Spleen (tissue), 11 donors: ENCODE measurements around the gene HEG1. TPM values are rescaled to one million over a fixed set of nuclear protein-coding genes. Genes with fewer than 3 reads are reported as not detected.

Source experiments
- DNase-seq: peaks from one replicate; pipeline ENCODE4 v3.0.0-alpha.2; 2020
- H3K27ac ChIP-seq, 8 donors: fragments of 200-600 bp; sonication (generic) in 7 of 8; 1 replicate in 4 of 8; 2 replicates in 4 of 8; pipeline versions ENCODE4 v1.5.0 to v1.8.0; 2016 to 2021; ENCODE audit warnings: inconsistent platforms in 4 of 8, mild to moderate bottlenecking in 4 of 8, moderate library complexity in 1 of 8
- H3K27me3 ChIP-seq, 7 donors: fragments of 200-600 bp; sonication (generic) in 6 of 7; replicated peaks in 1 of 7; 1 replicate in 4 of 7; 2 replicates in 3 of 7; pipeline versions ENCODE4 v1.5.0 to v1.8.0; 2016 to 2021; ENCODE audit warnings: inconsistent platforms in 3 of 7, mild to moderate bottlenecking in 1 of 7
- H3K36me3 ChIP-seq, 6 donors: fragments of 200-600 bp; sonication (generic) in 5 of 6; 1 replicate in 4 of 6; 2 replicates in 2 of 6; pipeline versions ENCODE4 v1.5.0 to v1.8.0; 2016 to 2021; ENCODE audit warnings: inconsistent platforms in 2 of 6
- H3K4me1 ChIP-seq, 6 donors: fragments of 200-600 bp; sonication (generic) in 5 of 6; 1 replicate in 3 of 6; 2 replicates in 3 of 6; pipeline versions ENCODE4 v1.5.0 to v1.8.0; 2016 to 2021; ENCODE audit warnings: inconsistent platforms in 3 of 6
- H3K4me3 ChIP-seq, 8 donors: fragments of 200-600 bp; sonication (generic) in 7 of 8; 1 replicate in 4 of 8; 2 replicates in 4 of 8; pipeline versions ENCODE4 v1.5.0 to v1.8.0; 2016 to 2021; ENCODE audit warnings: inconsistent platforms in 4 of 8, mild to moderate bottlenecking in 4 of 8, moderate library complexity in 2 of 8
- H3K9me3 ChIP-seq, 8 donors: fragments of 200-600 bp; sonication (generic) in 7 of 8; 1 replicate in 4 of 8; 2 replicates in 4 of 8; pipeline versions ENCODE4 v1.5.0 to v1.8.0; 2016 to 2021; ENCODE audit warnings: inconsistent platforms in 4 of 8
- CTCF ChIP-seq, 11 experiments: fragments of 200-600 bp in 7 of 11; fragments of 450-650 bp in 4 of 11; sonication (generic) in 4 of 11; IDR thresholded peaks in 8 of 11; conservative IDR thresholded peaks in 3 of 11; 1 replicate in 7 of 11; 2 replicates in 4 of 11; pipeline versions ENCODE4 v1.4.0 to v1.8.0; 2016 to 2021; ENCODE audit warnings: antibody characterized with exemption in 11 of 11, inconsistent platforms in 4 of 11, mild to moderate bottlenecking in 1 of 11
- POLR2A ChIP-seq, 3 donors: fragments of 450-650 bp; IDR thresholded peaks; one replicate each; pipeline ENCODE4 v1.5.1; 2017; ENCODE audit warnings: antibody characterized with exemption in 3 of 3, mild to moderate bottlenecking in 1 of 3
- POLR2AphosphoS5 ChIP-seq, 3 donors: sonication (generic); formaldehyde crosslinking; IDR thresholded peaks; one replicate each; pipeline ENCODE4 v1.5.1; 2017; ENCODE audit warnings: antibody characterized with exemption in 3 of 3
- WGBS, 5 donors: extraction: QIAGEN DNeasy Blood & Tissue Kit in 3 of 5; methylation state at CpG; one replicate each; pipeline versions ENCODE4 v1.1.5 to v1.1.7; 2013 to 2018; 5-methylcytosine and 5-hydroxymethylcytosine counted together
- intact Hi-C: fragments of 100-400 bp; cut with DNase I; formaldehyde crosslinking; loops from one replicate; pipeline ENCODE4 v1.15.0; 2023; ENCODE audit warnings: low total_unique reads
- polyA plus RNA-seq, 3 donors: library from polyadenylated mRNA; stranded (reverse); fragments of 200-250 nt; gene quantifications; one replicate each; pipeline ENCODE4 v1.2.1, GENCODE V29; 2013
- total RNA-seq, 7 donors: library from RNA; depleted of rRNA in 3 of 7; stranded (reverse); fragments of >200 nt in 3 of 7; fragmentation: NEBNext Ultra II Directional in 4 of 7; extraction: Animal tissue kit (Norgen Biotek cat#: 25700) in 4 of 7; gene quantifications; one replicate each; pipeline versions ENCODE4 v1.1.0 to v1.2.1, GENCODE V29; 2016 to 2021
- donor health status: healthy with polysubstance abuse.
- donor health status: DM: no; HTN: no; CAD: no; lungs with moderate emphysema.
- donor health status: DM: no; HTN: no; CAD: no.
- donor health status: Bipolar disorder and iron deficiency.
- donor health status: healthy.
- donor health status: DM: no; HTN: no; CAD: no.
- donor health status: DM: yes; HTN: yes; CAD: no.

HEG1 gene
- total and polyA plus RNA-seq, 10 donors: 3.1 to 87.9 (median 64.7) TPM

GRCh38 chr3:125043599-125044151, 12.1 kb downstream of the HEG1 start:
- intact Hi-C loops: no loop called here
- 66 to 76% (median 70%) methylated on average over 20 of the region's 20 CpGs for WGBS, 5 donors
- no peak for DNase-seq

DNA sequence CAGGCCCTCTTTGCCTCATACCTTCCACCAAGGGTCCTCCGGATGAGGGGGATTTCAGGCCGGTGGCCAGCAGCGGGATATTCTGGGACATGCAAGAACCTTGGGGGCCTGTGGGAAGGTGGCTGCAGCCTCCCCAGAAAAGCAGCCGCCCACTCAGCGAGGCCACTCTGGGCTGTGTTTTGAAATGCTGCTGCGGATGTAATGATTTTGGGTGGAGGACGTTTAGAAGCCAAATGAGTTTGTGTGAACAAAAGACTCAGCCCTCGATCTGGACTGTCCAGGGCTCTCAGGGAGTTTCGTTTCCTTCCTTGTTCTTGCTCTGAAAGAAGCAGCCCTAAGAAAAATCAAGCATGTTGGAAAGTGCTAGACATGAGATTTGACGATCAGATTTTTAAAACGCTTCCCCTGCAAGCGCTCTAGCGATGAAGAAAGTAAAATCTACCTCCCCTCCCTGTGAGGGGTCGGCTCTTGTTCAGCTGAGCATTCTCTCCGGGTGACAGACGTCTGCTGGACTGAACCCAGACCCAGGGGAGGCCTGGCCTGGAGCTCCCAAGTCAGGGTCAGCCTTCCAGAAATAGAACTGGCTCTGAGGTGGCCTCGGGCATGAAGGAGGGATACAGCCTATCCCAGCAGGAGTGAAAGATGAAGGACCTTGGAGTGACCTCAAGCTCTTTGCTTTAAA, 12.9 kb downstream of the HEG1 start:
- Histone ChIP-seq H3K9me3 (no peaks in the 10 kb centered on the region), H3K4me1 (peaks cover 25 to 100% (median 72%) of the 10 kb centered on the region in 6 donors), H3K27ac (peak overlapping the region; percentile 38 to 91 (median 83)), H3K27me3 (no peaks in the 10 kb centered on the region), H3K4me3 (peak overlapping the region in 1 of 8 donors; percentile 25), H3K36me3 (peaks cover 0 to 15% (median 0%) of the 10 kb centered on the region in 6 donors)
- TF ChIP-seq POLR2AphosphoS5 (IDR thresholded peaks at IDR 0.05) (peak; percentile 21 to 67 (median 35)), CTCF (IDR thresholded peaks at IDR 0.05 in 8 of 11, conservative IDR thresholded peaks at IDR 0.05 in 3 of 11) (no peak)
- intact Hi-C loops: no loop called here
- 55 to 75% (median 61%) methylated on average over 17 of the region's 17 CpGs for WGBS, 5 donors
- no peak for DNase-seq

More at GRCh38 chr3:125043599-125044151, 12.1 kb downstream of the HEG1 start:
- Histone ChIP-seq H3K4me3 (no peak overlapping the region), H3K4me1 (peaks cover 23 to 100% (median 68%) of the 10 kb centered on the region in 6 donors), H3K27ac (peak overlapping the region; percentile 38 to 91 (median 83)), H3K9me3 (no peaks in the 10 kb centered on the region), H3K36me3 (peaks cover 0 to 15% (median 2%) of the 10 kb centered on the region in 6 donors), H3K27me3 (no peaks in the 10 kb centered on the region)
- TF ChIP-seq POLR2A (IDR thresholded peaks at IDR 0.05) (no peak), POLR2AphosphoS5 (IDR thresholded peaks at IDR 0.05) (peak in 2 of 3 donors; percentile 46 to 48)

- intact Hi-C loops: no loop called here
- peaks cover 13 to 77% (median 59%) of the 10 kb centered on the region in 6 donors for H3K4me1 ChIP-seq
- WGBS, 5 donors: 61 to 77% (median 71%) methylated on average over 11 of the region's 11 CpGs
Observed at GRCh38 chr3:125039131-125040100, 16.4 kb downstream of the HEG1 start.

More at GRCh38 chr3:125039131-125040100, 16.4 kb downstream of the HEG1 start:
- peaks cover 0 to 15% (median 0%) of the 10 kb centered on the region in 6 donors for H3K36me3 ChIP-seq
- DNase-seq: no peak
- peaks cover 0 to 20% (median 12%) of the 10 kb centered on the region in 8 donors for H3K9me3 ChIP-seq
- peak overlapping the region; percentile 31 to 91 (median 72) for H3K27ac ChIP-seq
- H3K27me3 ChIP-seq: no peaks in the 10 kb centered on the region
- TF ChIP-seq POLR2A (IDR thresholded peaks at IDR 0.05): no peak
- TF ChIP-seq CTCF (IDR thresholded peaks at IDR 0.05 in 8 of 11, conservative IDR thresholded peaks at IDR 0.05 in 3 of 11): no peak
- no peak for TF ChIP-seq POLR2AphosphoS5 (IDR thresholded peaks at IDR 0.05)
- H3K4me3 ChIP-seq: no peak overlapping the region
